H9 (cell line): ENCODE data around the gene MIPOL1. TPM values are rescaled to one million over a fixed set of nuclear protein-coding genes. Genes with fewer than 3 reads are reported as not detected.

Experiments
- DNase-seq: peaks from one replicate; pipeline ENCODE4 v3.0.0-alpha.2; 2017
- H2AFZ ChIP-seq: one replicate; pipeline ENCODE4 v1.6.1; 2013; ENCODE audit warnings: mild to moderate bottlenecking, low read length, control low read depth, moderate library complexity
- H2AK5ac ChIP-seq: 2 replicates; pipeline ENCODE4 v1.6.1; 2013; ENCODE audit warnings: low read length, control low read depth, mixed read lengths; ENCODE audit not compliant: insufficient read length
- H2BK120ac ChIP-seq: one replicate; pipeline ENCODE4 v1.6.1; 2013; ENCODE audit warnings: low read depth, mild to moderate bottlenecking, low read length, control low read depth, inconsistent platforms; ENCODE audit not compliant: poor library complexity, severe bottlenecking
- H2BK12ac ChIP-seq: 2 replicates; pipeline ENCODE4 v1.6.1; 2013; ENCODE audit warnings: low read length, control low read depth, mixed read lengths, low read depth; ENCODE audit not compliant: insufficient read length
- H2BK15ac ChIP-seq: 2 replicates; pipeline ENCODE4 v1.6.1; 2013; ENCODE audit warnings: low read depth, low read length, control low read depth
- H2BK20ac ChIP-seq: one replicate; pipeline ENCODE4 v1.6.1; 2013; ENCODE audit warnings: low read depth, mild to moderate bottlenecking, low read length, control low read depth, inconsistent platforms; ENCODE audit not compliant: poor library complexity, severe bottlenecking
- H2BK5ac ChIP-seq: 2 replicates; pipeline ENCODE4 v1.6.1; 2013; ENCODE audit warnings: low read length, control low read depth, mixed read lengths; ENCODE audit not compliant: insufficient read length
- H3K14ac ChIP-seq: 2 replicates; pipeline ENCODE4 v1.6.1; 2013; ENCODE audit warnings: low read length, control low read depth; ENCODE audit not compliant: insufficient read depth
- H3K18ac ChIP-seq: 2 replicates; pipeline ENCODE4 v1.6.1; 2013; ENCODE audit warnings: low read depth, mild to moderate bottlenecking, mixed read lengths, low read length, control low read depth; ENCODE audit not compliant: insufficient read length
- H3K23ac ChIP-seq: 2 replicates; pipeline ENCODE4 v1.6.1; 2013; ENCODE audit warnings: low read length, control low read depth, mixed read lengths, low read depth; ENCODE audit not compliant: insufficient read length
- H3K23me2 ChIP-seq: 2 replicates; pipeline ENCODE4 v1.6.1; 2013; ENCODE audit warnings: low read depth, mild to moderate bottlenecking, mixed read lengths, low read length, control low read depth; ENCODE audit not compliant: insufficient read length, poor library complexity, severe bottlenecking
- H3K27ac ChIP-seq: 2 replicates; pipeline ENCODE4 v1.5.1; 2013; ENCODE audit warnings: low read length, control low read depth, mixed read lengths, low read depth; ENCODE audit not compliant: insufficient read length
- H3K27me3 ChIP-seq: 2 replicates; pipeline ENCODE4 v1.6.1; 2013; ENCODE audit warnings: low read length, control low read depth, inconsistent platforms; ENCODE audit not compliant: insufficient read depth
- H3K4ac ChIP-seq: 2 replicates; pipeline ENCODE4 v1.6.1; 2013; ENCODE audit warnings: low read depth, mild to moderate bottlenecking, control low read depth, inconsistent platforms, low read length, moderate library complexity
- H3K4me1 ChIP-seq: 2 replicates; pipeline ENCODE4 v1.6.1; 2013; ENCODE audit warnings: low read length, control low read depth, inconsistent platforms; ENCODE audit not compliant: insufficient read depth
- H3K4me2 ChIP-seq: 2 replicates; pipeline ENCODE4 v1.6.1; 2013; ENCODE audit warnings: low read length, control low read depth, mixed read lengths; ENCODE audit not compliant: insufficient read length, insufficient read depth
- H3K56ac ChIP-seq: 2 replicates; pipeline ENCODE4 v1.6.1; 2013; ENCODE audit warnings: low read depth, mild to moderate bottlenecking, mixed read lengths, low read length, control low read depth; ENCODE audit not compliant: insufficient read length
- H3K79me1 ChIP-seq: 2 replicates; pipeline ENCODE4 v1.6.1; 2013; ENCODE audit warnings: low read depth, mild to moderate bottlenecking, moderate library complexity, low read length, control low read depth, inconsistent platforms; ENCODE audit not compliant: insufficient read depth, poor library complexity, severe bottlenecking
- H3K79me2 ChIP-seq: 2 replicates; pipeline ENCODE4 v1.6.1; 2013; ENCODE audit warnings: low read length, control low read depth, inconsistent platforms; ENCODE audit not compliant: insufficient read depth
- H3K9ac ChIP-seq: 2 replicates; pipeline ENCODE4 v1.6.1; 2013; ENCODE audit warnings: low read length, control low read depth, mixed read lengths; ENCODE audit not compliant: insufficient read length; ENCODE audit errors: extremely low read depth
- H3K9me3 ChIP-seq: one replicate; pipeline ENCODE4 v1.6.1; 2013; ENCODE audit warnings: low read depth, low read length, inconsistent platforms; ENCODE audit not compliant: control insufficient read depth
- H3T11ph ChIP-seq: one replicate; pipeline ENCODE4 v1.6.1; 2013; ENCODE audit warnings: mild to moderate bottlenecking, low read length, control low read depth, inconsistent platforms
- H4K20me1 ChIP-seq: one replicate; pipeline ENCODE4 v1.6.1; 2013; ENCODE audit not compliant: control insufficient read depth, insufficient read length, insufficient read depth
- H4K5ac ChIP-seq: 2 replicates; pipeline ENCODE4 v1.6.1; 2013; ENCODE audit warnings: low read depth, mild to moderate bottlenecking, mixed read lengths, low read length, control low read depth; ENCODE audit not compliant: insufficient read length
- H4K8ac ChIP-seq: replicated peaks from 2 replicates; pipeline ENCODE4 v1.6.1; 2013; ENCODE audit warnings: low read length, control low read depth, mixed read lengths, low read depth; ENCODE audit not compliant: insufficient read length
- H4K91ac ChIP-seq: 2 replicates; pipeline ENCODE4 v1.6.1; 2013; ENCODE audit warnings: low read depth, mild to moderate bottlenecking, moderate library complexity, mixed read lengths, low read length, control low read depth; ENCODE audit not compliant: insufficient read length
- H3K27ac Mint-ChIP-seq, 3 experiments: 2 replicates in 2 of 3; 3 replicates in 1 of 3; pipeline ENCODE4 v1.8.0; 2020 to 2021; ENCODE audit warnings: mixed read lengths in 3 of 3, mild to moderate bottlenecking in 1 of 3, moderate library complexity in 1 of 3
- H3K27me3 Mint-ChIP-seq: 2 replicates; pipeline ENCODE4 v1.8.0; 2021; ENCODE audit warnings: low read depth, mild to moderate bottlenecking, moderate library complexity, mixed read lengths
- H3K36me3 Mint-ChIP-seq, 3 experiments: 2 replicates in 2 of 3; 3 replicates in 1 of 3; pipeline ENCODE4 v1.8.0; 2020 to 2021; ENCODE audit warnings: low read depth in 3 of 3, mixed read lengths in 3 of 3; ENCODE audit not compliant: insufficient read depth in 1 of 3
- H3K4me1 Mint-ChIP-seq, 2 experiments: 2 replicates each; pipeline ENCODE4 v1.8.0; 2020; ENCODE audit warnings: mixed read lengths in 2 of 2
- H3K4me3 Mint-ChIP-seq, 2 experiments: 2 replicates in 1 of 2; 3 replicates in 1 of 2; pipeline ENCODE4 v1.8.0; 2020 to 2021; ENCODE audit warnings: mild to moderate bottlenecking in 2 of 2, mixed read lengths in 2 of 2, moderate library complexity in 1 of 2
- H3K9me3 Mint-ChIP-seq, 2 experiments: 2 replicates in 1 of 2; 3 replicates in 1 of 2; pipeline ENCODE4 v1.8.0; 2020; ENCODE audit warnings: mild to moderate bottlenecking in 2 of 2, mixed read lengths in 2 of 2, moderate library complexity in 1 of 2
- WGBS: extraction: QIAGEN DNeasy Blood & Tissue Kit; methylation state at CpG from one replicate; pipeline ENCODE4 v1.1.7; 2013; ENCODE audit warnings: missing lambda C conversion rate, low lambda C conversion rate, mixed read lengths; ENCODE audit not compliant: insufficient read length; ENCODE audit errors: extremely low coverage; 5-methylcytosine and 5-hydroxymethylcytosine counted together
- total RNA-seq: library from RNA; stranded (reverse); gene quantifications from 2 replicates; pipeline ENCODE4 v1.2.1, GENCODE V29; 2021
- TF ChIP-seq, protein P1 (sequence below): fragments of 200-600 bp; sonication (generic); conservative IDR thresholded peaks from 3 replicates; pipeline ENCODE4 v1.8.0; 2021; ENCODE audit warnings: antibody characterized with exemption, mild to moderate bottlenecking

MIPOL1 gene
- total RNA-seq, 1 experiment from 2014 or later, result 15.6 TPM

DNA sequence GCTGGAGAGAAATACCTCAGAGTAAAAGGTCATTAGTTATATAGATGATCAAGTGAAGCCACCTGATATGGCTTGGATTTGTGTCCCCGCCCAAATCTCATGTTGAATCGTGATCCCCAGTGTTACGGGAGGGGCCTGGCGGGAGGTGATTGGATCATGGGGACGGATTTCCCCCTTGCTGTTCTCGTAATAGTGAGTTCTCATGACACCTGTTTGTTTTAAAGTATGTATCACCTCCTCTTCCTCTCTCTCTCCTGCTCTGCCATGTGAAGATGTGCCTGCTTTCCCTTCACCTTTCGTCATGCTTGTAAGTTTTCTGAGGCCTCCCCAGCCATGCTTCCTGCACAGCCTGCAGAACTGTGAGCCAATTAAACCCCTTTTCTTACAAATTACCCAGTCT is 272.5 kb downstream of the MIPOL1 start:
- H2AFZ ChIP-seq, result no peak overlapping the region
- H4K20me1 ChIP-seq, result no peaks in the 10 kb centered on the region
- no peak for DNase-seq
- WGBS, result no CpG with 5 or more reads among the region's 7 CpGs
- no peak overlapping the region for H3K56ac ChIP-seq
- no peak overlapping the region for H3K4me2 ChIP-seq
- no peak overlapping the region for H3K18ac ChIP-seq
- Mint-ChIP-seq H3K36me3 (peaks cover 0 to 1% (median under 1%) of the 10 kb centered on the region in 3 experiments; a peak in 2 of 7 replicates), H3K27ac (no peak overlapping the region), H3K9me3 (peaks cover 0 to 1% of the 10 kb centered on the region in 2 experiments; a peak in 3 of 5 replicates), H3K4me1 (peaks cover 7 to 8% of the 10 kb centered on the region in 2 experiments; a peak in 3 of 4 replicates), H3K27me3 (no peaks in the 10 kb centered on the region), H3K4me3 (no peak overlapping the region)
- no peak overlapping the region for H2BK5ac ChIP-seq
- H3K4ac ChIP-seq, result no peak overlapping the region
- H3K9ac ChIP-seq, result no peak overlapping the region
- no peak overlapping the region for H2BK12ac ChIP-seq
- H4K8ac ChIP-seq, result no peak overlapping the region
- H3K14ac ChIP-seq, result no peak overlapping the region
- H2BK120ac ChIP-seq, result no peak overlapping the region
- H2AK5ac ChIP-seq, result no peak overlapping the region
- H3K79me2 ChIP-seq, result no peaks in the 10 kb centered on the region
- H3T11ph ChIP-seq, result no peak overlapping the region
- no peak overlapping the region for H4K5ac ChIP-seq
- no peaks in the 10 kb centered on the region for H3K27me3 ChIP-seq
- no peaks in the 10 kb centered on the region; the same call in 1 of the 2 replicates for H3K4me1 ChIP-seq
- no peak overlapping the region for H2BK15ac ChIP-seq
- H3K27ac ChIP-seq, result no peak overlapping the region
- H3K23me2 ChIP-seq, result no peaks in the 10 kb centered on the region
- H3K9me3 ChIP-seq, result no peaks in the 10 kb centered on the region
- TF ChIP-seq, protein P1, sequence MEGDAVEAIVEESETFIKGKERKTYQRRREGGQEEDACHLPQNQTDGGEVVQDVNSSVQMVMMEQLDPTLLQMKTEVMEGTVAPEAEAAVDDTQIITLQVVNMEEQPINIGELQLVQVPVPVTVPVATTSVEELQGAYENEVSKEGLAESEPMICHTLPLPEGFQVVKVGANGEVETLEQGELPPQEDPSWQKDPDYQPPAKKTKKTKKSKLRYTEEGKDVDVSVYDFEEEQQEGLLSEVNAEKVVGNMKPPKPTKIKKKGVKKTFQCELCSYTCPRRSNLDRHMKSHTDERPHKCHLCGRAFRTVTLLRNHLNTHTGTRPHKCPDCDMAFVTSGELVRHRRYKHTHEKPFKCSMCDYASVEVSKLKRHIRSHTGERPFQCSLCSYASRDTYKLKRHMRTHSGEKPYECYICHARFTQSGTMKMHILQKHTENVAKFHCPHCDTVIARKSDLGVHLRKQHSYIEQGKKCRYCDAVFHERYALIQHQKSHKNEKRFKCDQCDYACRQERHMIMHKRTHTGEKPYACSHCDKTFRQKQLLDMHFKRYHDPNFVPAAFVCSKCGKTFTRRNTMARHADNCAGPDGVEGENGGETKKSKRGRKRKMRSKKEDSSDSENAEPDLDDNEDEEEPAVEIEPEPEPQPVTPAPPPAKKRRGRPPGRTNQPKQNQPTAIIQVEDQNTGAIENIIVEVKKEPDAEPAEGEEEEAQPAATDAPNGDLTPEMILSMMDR, result no peak
- H4K91ac ChIP-seq, result no peak overlapping the region
- no peaks in the 10 kb centered on the region for H3K79me1 ChIP-seq
- H3K23ac ChIP-seq, result no peak overlapping the region
- H2BK20ac ChIP-seq, result no peak overlapping the region
